HG03175 (cell line): Measurements from ENCODE around the gene CELF4.

Experiments used
- ATAC-seq: cut with Tn5 transposase; IDR thresholded peaks from one replicate; pipeline ENCODE4 v1.9.1; 2021; ENCODE audit warnings: mild to moderate bottlenecking, moderate library complexity; ENCODE audit not compliant: unreplicated experiment

Gene CELF4

GRCh38 chr18:37527395-37527794, 38.2 kb downstream of the CELF4 start:
- no peak for ATAC-seq

DNA sequence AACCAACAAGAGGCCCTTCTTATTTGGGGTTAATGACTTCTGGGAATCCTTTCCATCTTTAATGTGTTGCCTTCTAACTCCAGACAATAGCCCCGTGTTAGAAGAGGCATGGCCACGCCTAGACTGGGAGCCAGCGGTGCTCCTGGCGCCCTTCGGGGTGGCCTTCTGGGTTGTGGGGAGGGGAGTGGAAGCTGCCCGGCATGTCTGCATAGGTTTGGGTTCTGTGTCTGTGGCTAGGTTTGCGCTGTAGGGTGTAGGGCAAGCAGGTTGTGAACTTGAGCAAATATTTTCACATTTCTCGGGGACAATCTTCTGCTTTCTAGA, 40.4 kb downstream of the CELF4 start:
- ATAC-seq: no peak

DNA sequence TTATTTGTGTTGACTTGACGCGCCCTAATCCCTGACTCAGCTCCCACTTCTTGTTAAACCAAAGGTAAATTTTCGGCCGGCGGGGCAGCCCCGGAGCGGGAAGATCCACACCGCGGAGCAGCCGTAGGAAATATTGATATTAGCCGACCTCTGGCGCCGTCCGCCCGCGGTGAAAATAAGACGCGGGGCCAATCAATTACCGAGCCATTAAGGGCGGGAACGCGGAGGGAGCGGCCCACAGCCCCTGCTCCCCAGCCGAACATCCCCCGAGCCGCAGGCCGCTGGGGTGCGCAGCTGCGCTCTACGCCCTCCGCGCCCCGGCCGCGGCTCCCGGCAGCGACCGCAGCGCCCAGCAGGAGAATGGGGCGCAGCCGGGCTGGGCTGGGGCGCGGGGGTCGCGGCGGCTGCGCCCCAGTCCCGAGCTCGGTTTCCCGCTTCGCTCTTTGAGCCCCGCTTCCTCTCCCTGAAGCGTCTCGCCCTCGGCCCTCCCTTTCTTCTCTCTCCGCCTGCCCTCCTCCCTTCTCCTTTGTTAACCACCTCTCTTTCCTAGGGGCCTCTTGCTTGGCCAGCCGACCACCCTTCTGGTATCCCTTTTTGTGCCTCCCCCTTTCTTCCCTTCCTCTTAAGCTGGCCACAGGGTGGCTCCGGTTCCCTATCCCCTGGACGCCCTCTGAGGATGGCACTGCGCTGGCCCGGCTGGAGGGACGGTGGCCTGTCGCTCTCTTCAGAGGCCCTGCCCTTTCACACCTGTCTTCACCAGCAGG, 40.9 kb downstream of the CELF4 start:
- no peak for ATAC-seq

- ATAC-seq: no peak
Observed at GRCh38 chr18:37524139-37524497, 41.5 kb downstream of the CELF4 start.

DNA sequence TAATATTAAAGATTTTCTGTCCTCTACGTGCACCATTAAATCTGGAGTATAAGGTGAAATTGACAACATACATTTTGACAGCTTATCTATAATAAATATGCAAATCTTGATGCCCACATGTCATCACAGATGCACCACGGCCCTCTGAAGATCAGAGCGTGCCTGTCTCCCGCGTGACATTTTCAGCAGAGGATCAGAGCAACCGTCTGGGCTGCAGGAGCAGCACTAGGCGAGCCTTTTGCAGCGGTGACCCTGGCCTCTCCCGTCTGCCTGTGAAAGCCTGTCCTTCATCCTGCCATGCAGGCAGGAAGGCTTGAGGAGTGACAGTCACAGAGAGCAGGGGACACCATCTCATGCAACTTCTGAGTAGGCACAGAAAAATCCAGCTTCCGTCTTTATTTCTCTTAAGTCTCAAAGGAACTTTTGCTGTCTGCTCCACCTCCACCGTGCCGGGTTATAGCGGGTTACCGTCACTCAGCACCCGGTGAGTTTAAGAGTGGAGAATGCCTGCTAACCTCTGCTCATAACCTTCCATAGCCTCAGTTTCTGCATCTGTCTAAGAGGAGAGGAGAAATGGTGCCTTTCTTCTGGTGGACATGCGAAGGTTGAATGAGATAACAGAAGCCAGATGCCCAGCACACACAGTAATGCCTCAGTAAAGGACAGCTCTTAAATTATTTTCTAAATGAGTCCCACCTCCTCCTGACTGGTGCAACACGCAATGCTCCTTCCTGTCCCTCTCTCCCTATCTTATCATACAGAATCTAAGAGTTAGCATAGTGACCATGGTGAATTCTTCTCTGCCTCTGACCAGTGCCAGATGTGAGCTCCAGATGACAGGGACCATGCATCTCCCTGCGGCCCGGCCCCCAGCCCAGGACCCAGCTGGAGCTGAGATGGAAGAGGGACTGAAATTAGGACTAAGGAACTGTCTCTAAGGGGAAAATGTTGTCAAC, 43.8 kb downstream of the CELF4 start:
- no peak for ATAC-seq

- ATAC-seq: no peak
Observed at GRCh38 chr18:37520508-37520907, 45.1 kb downstream of the CELF4 start.

GRCh38 chr18:37519510-37520135, 46.0 kb downstream of the CELF4 start:
- no peak for ATAC-seq

- ATAC-seq: no peak
Observed at GRCh38 chr18:37516361-37516853, 49.2 kb downstream of the CELF4 start.

DNA sequence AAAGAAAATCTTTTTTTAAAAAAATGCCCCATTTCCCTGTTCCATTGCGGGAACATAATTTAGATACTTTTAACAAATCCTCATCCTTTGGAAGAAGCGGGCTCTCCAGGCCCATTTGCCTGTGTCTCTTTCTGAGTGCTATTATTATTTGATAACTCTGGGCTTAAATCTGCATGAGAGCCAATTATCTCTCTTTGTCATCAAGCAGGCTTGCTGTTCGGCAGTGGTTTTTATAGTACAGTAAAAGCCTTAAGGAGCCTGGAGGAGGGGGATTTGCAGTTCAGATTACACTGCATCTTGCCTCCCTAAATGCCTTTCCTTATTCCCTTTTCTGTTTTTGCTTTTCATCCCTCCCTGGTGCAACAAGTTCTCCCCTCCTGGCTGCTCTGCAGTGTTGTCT, 50.6 kb downstream of the CELF4 start:
- no peak for ATAC-seq

DNA sequence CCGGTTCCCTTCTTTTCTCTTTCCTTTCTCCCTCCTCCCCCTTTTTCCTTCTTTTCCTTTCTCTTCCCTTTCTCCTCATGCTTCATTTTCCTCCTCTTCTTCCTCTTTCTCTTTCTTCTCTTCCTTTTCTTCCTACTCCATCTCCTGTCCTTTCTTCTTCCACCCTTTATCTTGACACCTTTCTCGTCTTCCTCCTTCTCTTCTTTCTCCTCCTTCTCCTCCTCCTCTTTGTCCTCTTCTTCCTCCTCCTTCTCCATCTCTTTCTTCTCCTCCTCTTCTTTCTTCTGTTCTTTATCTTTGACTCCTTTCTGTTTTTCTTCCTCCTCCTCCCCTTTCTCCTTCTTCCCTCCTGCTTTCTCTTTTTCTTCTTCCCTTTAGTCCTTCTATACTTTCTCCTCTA, 53.2 kb downstream of the CELF4 start:
- ATAC-seq: no peak

GRCh38 chr18:37511721-37512298, 53.8 kb downstream of the CELF4 start:
- no peak for ATAC-seq

DNA sequence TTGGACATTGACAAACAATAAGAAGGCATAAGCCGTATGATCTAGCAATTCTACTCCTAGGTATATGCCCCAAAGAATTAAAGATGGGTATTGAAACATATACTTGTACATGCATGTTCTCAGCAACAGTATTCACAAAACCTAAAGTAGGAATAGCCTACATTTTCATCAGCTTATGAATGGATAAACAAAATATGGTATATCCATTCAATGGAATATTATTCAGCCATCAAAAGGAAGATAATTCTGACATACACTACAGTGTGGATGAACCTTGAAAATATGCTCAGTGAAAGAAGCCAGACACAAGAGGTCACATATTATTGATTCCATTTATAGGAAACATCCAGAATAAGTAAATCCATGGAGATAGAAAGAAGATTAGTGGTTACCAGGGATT, 56.0 kb downstream of the CELF4 start:
- no peak for ATAC-seq

- ATAC-seq: no peak
Observed at GRCh38 chr18:37508207-37508606, 57.4 kb downstream of the CELF4 start.

DNA sequence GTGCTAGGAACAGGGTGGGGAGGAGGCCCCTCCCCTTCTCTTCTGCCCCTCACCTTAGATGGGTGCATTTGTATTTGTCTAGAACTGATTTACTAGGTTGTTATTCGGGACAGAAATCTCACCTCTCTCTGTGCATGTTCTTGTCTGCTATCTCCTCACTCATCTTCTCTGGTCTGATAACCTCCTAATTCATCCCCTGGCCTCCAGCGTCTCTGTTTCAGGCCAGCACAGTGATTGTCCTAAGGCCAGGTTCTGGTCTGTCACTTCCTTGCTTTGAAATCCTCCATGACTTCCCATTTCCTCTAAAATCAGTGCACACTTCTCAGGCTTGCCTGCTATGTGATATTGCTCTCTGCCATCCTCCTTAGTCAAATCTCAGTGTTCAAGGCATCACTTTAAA, 58.4 kb downstream of the CELF4 start:
- ATAC-seq: no peak

DNA sequence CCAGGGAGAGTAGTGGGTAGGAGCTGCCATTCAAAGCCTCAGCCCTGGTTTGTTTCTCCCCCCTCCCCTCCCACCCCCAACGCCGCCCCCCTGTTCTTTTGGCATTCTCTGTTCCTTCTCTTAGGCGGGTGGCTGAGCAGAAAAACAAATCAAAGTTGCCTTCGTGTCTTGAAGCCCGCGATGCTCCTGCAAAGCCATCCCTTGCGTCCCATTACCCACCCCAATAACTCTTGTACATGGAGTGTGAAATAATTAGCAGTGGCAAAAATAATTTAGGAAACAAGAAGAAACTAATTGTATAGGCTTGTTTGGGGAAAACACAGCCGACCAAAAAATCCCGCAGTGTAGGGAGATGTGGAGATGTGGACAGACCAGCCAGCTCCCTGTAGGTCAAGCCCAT, 59.6 kb downstream of the CELF4 start:
- ATAC-seq: no peak

- ATAC-seq: no peak
Observed at GRCh38 chr18:37505321-37505720, 60.3 kb downstream of the CELF4 start.

DNA sequence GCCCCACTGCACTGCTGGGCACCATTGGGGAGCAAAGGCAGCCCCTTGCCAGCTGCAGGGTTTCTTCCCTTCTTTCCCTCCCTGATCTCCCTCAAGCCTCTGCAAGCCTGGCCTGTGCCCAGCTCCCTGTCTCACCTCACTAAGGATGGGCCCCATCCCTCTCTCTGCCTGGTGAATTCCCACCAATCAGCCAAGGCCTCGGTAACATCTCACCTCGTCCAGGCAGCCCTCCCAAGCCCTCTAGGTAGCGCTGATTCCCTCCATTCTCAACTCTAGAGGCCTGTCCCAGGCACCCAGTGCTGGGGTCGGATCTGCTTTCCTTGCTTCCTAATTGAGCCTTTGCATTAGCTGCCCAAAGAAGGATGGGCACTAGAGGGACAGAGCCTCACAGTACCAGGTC, 63.0 kb downstream of the CELF4 start:
- ATAC-seq: no peak

DNA sequence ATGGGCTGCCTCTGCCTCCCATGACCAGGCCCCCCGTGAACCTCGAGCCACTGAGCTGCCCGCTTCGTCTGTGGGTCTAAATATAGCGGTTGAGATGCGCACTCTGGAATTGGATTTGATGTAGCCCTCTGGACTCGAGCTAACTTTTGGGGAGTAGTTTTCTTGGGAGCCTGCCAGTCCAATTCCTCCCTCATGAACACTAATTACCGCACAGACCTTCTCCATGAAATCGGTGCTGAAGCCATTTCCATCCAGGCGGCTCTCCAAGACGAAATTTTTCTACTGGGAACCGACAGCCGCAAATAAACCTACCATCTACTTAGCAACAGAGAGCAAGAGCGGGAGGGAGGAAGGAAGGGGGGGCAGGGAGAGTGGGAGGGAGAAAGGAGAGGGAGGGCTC, 63.6 kb downstream of the CELF4 start:
- ATAC-seq: no peak

DNA sequence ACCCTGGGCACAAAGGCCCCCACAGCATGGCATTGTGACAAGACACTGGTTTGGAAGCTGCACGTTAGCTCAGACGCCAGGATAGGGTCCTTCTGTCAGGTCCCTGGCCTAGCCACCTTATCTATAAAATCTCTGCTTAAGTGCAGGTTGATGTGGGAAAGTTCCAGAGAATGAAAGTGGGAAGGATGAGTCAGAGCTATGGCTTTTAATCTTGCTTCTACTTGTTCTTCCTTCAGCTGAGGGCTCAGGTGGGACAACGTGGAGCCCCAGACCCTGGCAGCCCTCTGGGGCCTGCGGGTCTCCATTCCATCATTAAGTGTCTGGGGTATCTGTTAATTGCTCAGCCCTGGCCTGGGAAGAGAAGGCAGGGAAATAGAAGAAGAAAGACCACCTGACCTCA, 64.5 kb downstream of the CELF4 start:
- ATAC-seq: no peak

- ATAC-seq: no peak
Observed at GRCh38 chr18:37499913-37500312, 65.7 kb downstream of the CELF4 start.

DNA sequence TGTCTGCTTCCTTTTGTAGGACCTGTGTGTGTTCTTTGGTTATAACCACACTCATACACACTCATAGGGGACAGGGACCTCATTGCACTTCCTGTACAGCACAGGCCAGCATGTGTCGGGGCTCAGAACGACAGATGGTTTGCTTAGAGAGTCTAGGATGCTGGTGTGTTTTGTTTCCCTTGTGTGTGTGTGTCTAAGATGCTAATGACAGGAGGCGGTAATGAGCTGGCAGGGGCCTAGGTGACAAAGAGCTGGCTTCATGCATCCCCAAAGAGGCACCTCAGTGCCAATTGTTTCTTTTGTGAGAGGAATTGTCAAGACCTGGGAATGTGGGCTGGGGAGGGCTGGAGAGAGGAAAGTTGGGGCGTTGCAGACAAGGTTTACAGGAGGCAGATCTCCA, 66.6 kb downstream of the CELF4 start:
- ATAC-seq: no peak
